ENCODE results near the gene HOXD10. TPM values are rescaled to one million over a fixed set of nuclear protein-coding genes. Genes with fewer than 3 reads are reported as not detected.

The HOXD10 gene
- total RNA-seq, 1 donor from 2014 or later, result not detected

GRCh38 chr2:176135035-176135440, 18.5 kb downstream of the HOXD10 start:
- Histone ChIP-seq H3K36me3 (no peaks in the 10 kb centered on the region), H3F3A (ENCODE audit: low read depth) (no peaks in the 10 kb centered on the region), H3K27ac (no peak overlapping the region), H3K9ac (no peak overlapping the region), H3K4me3 (no peak overlapping the region), H3K4me1 (peaks cover 3% of the 10 kb centered on the region), H3K9me3 (ENCODE audit: low read depth) (no peaks in the 10 kb centered on the region), H3K4me2 (no peak overlapping the region), H2AFZ (replicated peaks) (no peak overlapping the region), H4K20me1 (ENCODE audit: low read depth) (peaks cover 80% of the 10 kb centered on the region), H3K27me3 (peaks cover 100% of the 10 kb centered on the region), H3K79me2 (ENCODE audit: low read depth) (no peaks in the 10 kb centered on the region)
- DNase-seq (ENCODE audit: low spot score), result no peak
- Mint-ChIP-seq H3K27me3 (ENCODE audit: insufficient read depth, low read depth) (peaks cover 92% of the 10 kb centered on the region), H3K4me3 (no peak overlapping the region), H3K36me3 (no peaks in the 10 kb centered on the region), H3K27ac (no peak overlapping the region), H3K9me3 (peaks cover 19% of the 10 kb centered on the region), H3K4me1 (no peaks in the 10 kb centered on the region)
- TF ChIP-seq EZH2 (IDR thresholded peaks at IDR 0.05) (peak; percentile 2), EZH2phosphoT487 (IDR thresholded peaks at IDR 0.05) (no peak)

GRCh38 chr2:176136374-176137251, 20.0 kb downstream of the HOXD10 start:
- Histone ChIP-seq H3K4me3 (peak overlapping the region; percentile 39), H3K4me1 (no peaks in the 10 kb centered on the region), H3K4me2 (peak overlapping the region; percentile 66), H3K79me2 (ENCODE audit: low read depth) (no peaks in the 10 kb centered on the region), H3K36me3 (no peaks in the 10 kb centered on the region), H3K9ac (no peak overlapping the region), H4K20me1 (ENCODE audit: low read depth) (peaks cover 67% of the 10 kb centered on the region), H2AFZ (replicated peaks) (peak overlapping the region; percentile 55), H3K27me3 (peaks cover 100% of the 10 kb centered on the region), H3F3A (ENCODE audit: low read depth) (no peaks in the 10 kb centered on the region), H3K27ac (no peak overlapping the region), H3K9me3 (ENCODE audit: low read depth) (no peaks in the 10 kb centered on the region)
- peaks cover 91% of the 10 kb centered on the region for H3K27me3 Mint-ChIP-seq (ENCODE audit: insufficient read depth, low read depth)
- H3K4me3 Mint-ChIP-seq, result peak overlapping the region; percentile 77
- no peak overlapping the region for H3K27ac Mint-ChIP-seq
- peaks cover 14% of the 10 kb centered on the region for H3K9me3 Mint-ChIP-seq
- no peaks in the 10 kb centered on the region for H3K36me3 Mint-ChIP-seq
- DNase-seq (ENCODE audit: low spot score), result peak; percentile 67
- no peak for TF ChIP-seq CTCF (IDR thresholded peaks at IDR 0.05)
- TF ChIP-seq EZH2phosphoT487 (IDR thresholded peaks at IDR 0.05), result peak; percentile 92
- TF ChIP-seq EZH2 (IDR thresholded peaks at IDR 0.05), result peak; percentile 97
- peaks cover 4% of the 10 kb centered on the region for H3K4me1 Mint-ChIP-seq

- H3K4me3 ChIP-seq, result no peak overlapping the region
- H3F3A ChIP-seq (ENCODE audit: low read depth), result no peaks in the 10 kb centered on the region
- H3K27ac ChIP-seq, result no peak overlapping the region
- Mint-ChIP-seq H3K27me3 (ENCODE audit: insufficient read depth, low read depth) (peaks cover 88% of the 10 kb centered on the region), H3K9me3 (peaks cover 14% of the 10 kb centered on the region), H3K4me1 (peaks cover 4% of the 10 kb centered on the region), H3K27ac (no peak overlapping the region), H3K36me3 (no peaks in the 10 kb centered on the region), H3K4me3 (peak overlapping the region; percentile 30)
- no peaks in the 10 kb centered on the region for H3K79me2 ChIP-seq (ENCODE audit: low read depth)
- no peak overlapping the region for H3K9ac ChIP-seq
- no peak for TF ChIP-seq EZH2phosphoT487 (IDR thresholded peaks at IDR 0.05)
- no peak for TF ChIP-seq EZH2 (IDR thresholded peaks at IDR 0.05)
- no peak for TF ChIP-seq CTCF (IDR thresholded peaks at IDR 0.05)
- no peak overlapping the region for H3K4me2 ChIP-seq
- peaks cover 100% of the 10 kb centered on the region for H3K27me3 ChIP-seq
- H3K36me3 ChIP-seq, result no peaks in the 10 kb centered on the region
- no peaks in the 10 kb centered on the region for H3K9me3 ChIP-seq (ENCODE audit: low read depth)
- no peak for DNase-seq (ENCODE audit: low spot score)
- no peak overlapping the region for H2AFZ ChIP-seq (replicated peaks)
- H4K20me1 ChIP-seq (ENCODE audit: low read depth), result peaks cover 62% of the 10 kb centered on the region
- no peaks in the 10 kb centered on the region for H3K4me1 ChIP-seq
Measured at GRCh38 chr2:176137252-176137580, 20.6 kb downstream of the HOXD10 start.

- Mint-ChIP-seq H3K27me3 (ENCODE audit: insufficient read depth, low read depth) (peaks cover 83% of the 10 kb centered on the region), H3K4me1 (peaks cover 4% of the 10 kb centered on the region), H3K27ac (no peak overlapping the region), H3K36me3 (no peaks in the 10 kb centered on the region), H3K9me3 (peaks cover 12% of the 10 kb centered on the region), H3K4me3 (no peak overlapping the region)
- Histone ChIP-seq H3K4me3 (no peak overlapping the region), H3F3A (ENCODE audit: low read depth) (no peaks in the 10 kb centered on the region), H3K36me3 (no peaks in the 10 kb centered on the region), H3K27ac (no peak overlapping the region), H3K9ac (no peak overlapping the region), H3K4me2 (no peak overlapping the region), H3K4me1 (no peaks in the 10 kb centered on the region), H2AFZ (replicated peaks) (no peak overlapping the region), H4K20me1 (ENCODE audit: low read depth) (peaks cover 55% of the 10 kb centered on the region), H3K79me2 (ENCODE audit: low read depth) (no peaks in the 10 kb centered on the region), H3K9me3 (ENCODE audit: low read depth) (no peaks in the 10 kb centered on the region), H3K27me3 (peaks cover 100% of the 10 kb centered on the region)
- no peak for TF ChIP-seq CTCF (IDR thresholded peaks at IDR 0.05)
- TF ChIP-seq EZH2phosphoT487 (IDR thresholded peaks at IDR 0.05), result no peak
- no peak for TF ChIP-seq EZH2 (IDR thresholded peaks at IDR 0.05)
- DNase-seq (ENCODE audit: low spot score), result no peak
Measured at GRCh38 chr2:176137906-176138305, 21.3 kb downstream of the HOXD10 start.
